ENCODE results near the gene TMEM212. TPM values are rescaled to one million over a fixed set of nuclear protein-coding genes. Genes with fewer than 3 reads are reported as not detected.

TMEM212 gene
- total RNA-seq, 1 experiment from 2014 or later, result not detected

DNA sequence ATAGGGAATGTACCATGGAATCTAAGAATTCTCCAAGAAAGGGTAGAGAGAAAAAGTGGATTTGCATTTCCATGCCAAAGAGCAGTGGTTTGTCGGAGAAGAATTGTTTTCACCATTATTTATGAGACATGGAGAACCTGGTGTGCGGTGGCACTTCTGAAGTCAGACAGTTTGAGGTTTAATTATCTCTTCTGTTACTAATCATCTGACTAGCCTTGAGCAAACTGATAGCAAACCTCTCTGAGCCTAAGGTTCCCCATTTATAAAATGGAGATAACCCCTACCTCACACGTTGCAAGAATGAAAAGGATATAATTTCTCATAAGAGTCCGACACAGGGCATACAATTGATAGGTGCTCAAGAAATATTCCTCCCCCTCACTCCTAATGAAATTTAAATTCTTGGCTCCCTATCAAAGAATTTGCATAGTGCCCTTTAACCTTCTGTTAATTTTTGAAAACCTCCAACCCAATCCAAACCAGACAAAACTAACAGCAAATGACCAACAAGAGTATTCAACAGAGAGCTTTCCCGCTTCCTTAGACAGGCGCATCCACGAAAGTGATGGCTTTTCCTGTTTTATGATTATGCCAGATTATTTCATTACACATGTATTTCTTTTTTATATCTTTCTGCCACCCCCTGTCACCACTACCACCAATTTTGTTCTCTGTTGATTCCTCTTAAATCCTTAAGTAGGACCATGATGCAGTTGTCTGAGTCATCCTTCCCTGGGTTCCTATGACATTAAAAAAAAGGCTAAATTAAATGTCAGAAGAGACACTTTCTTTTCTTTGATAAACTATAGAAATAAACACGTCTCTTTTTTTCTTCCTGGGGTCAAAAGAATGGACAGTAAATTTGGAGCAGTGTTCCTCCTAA lies 28.5 kb downstream of the TMEM212 start:
- Histone ChIP-seq H4K20me1 (ENCODE audit: control insufficient read depth, insufficient read depth, insufficient read length) (no peaks in the 10 kb centered on the region), H3K9me3 (ENCODE audit: control insufficient read depth, low read depth, low read length) (no peaks in the 10 kb centered on the region), H3K4me1 (ENCODE audit: insufficient read depth, low read length) (peaks cover 2% of the 10 kb centered on the region; the same call in 1 of the 2 replicates), H3K14ac (ENCODE audit: insufficient read depth, low read length) (no peak overlapping the region), H4K5ac (ENCODE audit: insufficient read length, low read depth, low read length) (no peak overlapping the region), H3K56ac (ENCODE audit: insufficient read length, low read depth, low read length) (no peak overlapping the region), H4K8ac (replicated peaks; ENCODE audit: insufficient read length, low read depth, low read length) (no peak overlapping the region), H3K23ac (ENCODE audit: insufficient read length, low read depth, low read length) (no peak overlapping the region), H3K23me2 (ENCODE audit: insufficient read length, low read depth, low read length, poor library complexity, severe bottlenecking) (no peaks in the 10 kb centered on the region), H2BK20ac (ENCODE audit: low read depth, low read length, poor library complexity, severe bottlenecking) (no peak overlapping the region), H2BK120ac (ENCODE audit: low read depth, low read length, poor library complexity, severe bottlenecking) (no peak overlapping the region), H3K9ac (ENCODE audit: extremely low read depth, insufficient read length, low read length) (no peak overlapping the region), H2AFZ (ENCODE audit: low read length) (no peak overlapping the region), H3K79me2 (ENCODE audit: insufficient read depth, low read length) (no peaks in the 10 kb centered on the region), H2BK12ac (ENCODE audit: insufficient read length, low read depth, low read length) (no peak overlapping the region), H4K91ac (ENCODE audit: insufficient read length, low read depth, low read length) (no peak overlapping the region), H3K4me2 (ENCODE audit: insufficient read depth, insufficient read length, low read length) (no peak overlapping the region), H3T11ph (ENCODE audit: low read length) (no peak overlapping the region), H2AK5ac (ENCODE audit: insufficient read length, low read length) (no peak overlapping the region), H2BK15ac (ENCODE audit: low read depth, low read length) (no peak overlapping the region), H2BK5ac (ENCODE audit: insufficient read length, low read length) (no peak overlapping the region), H3K18ac (ENCODE audit: insufficient read length, low read depth, low read length) (no peak overlapping the region), H3K79me1 (ENCODE audit: insufficient read depth, low read depth, low read length, poor library complexity, severe bottlenecking) (no peaks in the 10 kb centered on the region), H3K27ac (ENCODE audit: insufficient read length, low read depth, low read length) (no peak overlapping the region), H3K4ac (ENCODE audit: low read depth, low read length) (no peak overlapping the region), H3K27me3 (ENCODE audit: insufficient read depth, low read length) (no peaks in the 10 kb centered on the region)
- no CpG with 5 or more reads among the region's 8 CpGs for WGBS (ENCODE audit: extremely low coverage, insufficient read length, low lambda C conversion rate)
- Mint-ChIP-seq H3K27ac (peak overlapping the region in 1 of 3 experiments; percentile 27; a peak in 1 of 7 replicates), H3K4me1 (peaks cover 17 to 22% of the 10 kb centered on the region in 2 experiments), H3K4me3 (no peak overlapping the region; a peak in 1 of 5 replicates), H3K9me3 (no peaks in the 10 kb centered on the region), H3K27me3 (ENCODE audit: low read depth) (no peaks in the 10 kb centered on the region), H3K36me3 (ENCODE audit: insufficient read depth in 1 of 3, low read depth in 3 of 3) (no peaks in the 10 kb centered on the region)
- DNase-seq, result no peak
- TF ChIP-seq, protein P1, sequence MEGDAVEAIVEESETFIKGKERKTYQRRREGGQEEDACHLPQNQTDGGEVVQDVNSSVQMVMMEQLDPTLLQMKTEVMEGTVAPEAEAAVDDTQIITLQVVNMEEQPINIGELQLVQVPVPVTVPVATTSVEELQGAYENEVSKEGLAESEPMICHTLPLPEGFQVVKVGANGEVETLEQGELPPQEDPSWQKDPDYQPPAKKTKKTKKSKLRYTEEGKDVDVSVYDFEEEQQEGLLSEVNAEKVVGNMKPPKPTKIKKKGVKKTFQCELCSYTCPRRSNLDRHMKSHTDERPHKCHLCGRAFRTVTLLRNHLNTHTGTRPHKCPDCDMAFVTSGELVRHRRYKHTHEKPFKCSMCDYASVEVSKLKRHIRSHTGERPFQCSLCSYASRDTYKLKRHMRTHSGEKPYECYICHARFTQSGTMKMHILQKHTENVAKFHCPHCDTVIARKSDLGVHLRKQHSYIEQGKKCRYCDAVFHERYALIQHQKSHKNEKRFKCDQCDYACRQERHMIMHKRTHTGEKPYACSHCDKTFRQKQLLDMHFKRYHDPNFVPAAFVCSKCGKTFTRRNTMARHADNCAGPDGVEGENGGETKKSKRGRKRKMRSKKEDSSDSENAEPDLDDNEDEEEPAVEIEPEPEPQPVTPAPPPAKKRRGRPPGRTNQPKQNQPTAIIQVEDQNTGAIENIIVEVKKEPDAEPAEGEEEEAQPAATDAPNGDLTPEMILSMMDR (conservative IDR thresholded peaks at IDR 0.05), result no peak

Measured in H9 (cell line).